Common myeloid progenitor, CD34-positive (primary cell): Measurements from ENCODE around the gene GMPPA.

Experiments
- CTCF ChIA-PET: fragments of 350-600 bp; sonication (Branson Sonifier 250); formaldehyde crosslinking; loops from one replicate; lab custom pipeline; 2021; ENCODE audit warnings: antibody characterized with exemption; lab: Charles Lee
- POLR2A ChIA-PET: fragments of 350-600 bp; sonication (Branson Sonifier 250); formaldehyde crosslinking; loops from one replicate; lab custom pipeline; 2021; ENCODE audit warnings: antibody characterized with exemption; lab: Charles Lee
- DNase-seq, 3 donors: peaks; one replicate each; pipeline versions ENCODE4 v3.0.0 to v3.0.0-alpha.2; 2013
- H3K27ac ChIP-seq, 2 experiments: 1 replicate in 1 of 2; 2 replicates in 1 of 2; pipeline ENCODE4 v1.7.0; 2013; ENCODE audit warnings: inconsistent platforms in 2 of 2, low read length in 2 of 2, mild to moderate bottlenecking in 2 of 2, low read depth in 1 of 2, moderate library complexity in 1 of 2; ENCODE audit not compliant: severe bottlenecking in 2 of 2, insufficient read depth in 1 of 2, poor library complexity in 1 of 2
- H3K27me3 ChIP-seq, 5 experiments: replicated peaks in 2 of 5; 1 replicate in 3 of 5; 2 replicates in 2 of 5; pipeline versions ENCODE4 v1.6.1 to v1.7.0; 2013; ENCODE audit warnings: low read length in 4 of 5, mild to moderate bottlenecking in 2 of 5, moderate library complexity in 2 of 5, inconsistent platforms in 1 of 5; ENCODE audit not compliant: insufficient read depth in 5 of 5, control insufficient read depth in 4 of 5
- H3K36me3 ChIP-seq, 4 experiments: 1 replicate in 2 of 4; 2 replicates in 2 of 4; pipeline versions ENCODE4 v1.6.1 to v1.7.0; 2013; ENCODE audit warnings: low read length in 3 of 4, control low read depth in 1 of 4, mild to moderate bottlenecking in 1 of 4; ENCODE audit not compliant: control insufficient read depth in 4 of 4, insufficient read depth in 4 of 4
- H3K4me1 ChIP-seq, 4 experiments: 1 replicate in 3 of 4; 2 replicates in 1 of 4; pipeline versions ENCODE4 v1.6.1 to v1.7.1; 2013; ENCODE audit warnings: low read length in 3 of 4, mild to moderate bottlenecking in 3 of 4, control low read depth in 1 of 4, inconsistent platforms in 1 of 4, moderate library complexity in 1 of 4; ENCODE audit not compliant: control insufficient read depth in 4 of 4, insufficient read depth in 4 of 4; ENCODE audit errors: control extremely low read depth in 1 of 4
- H3K4me3 ChIP-seq, 7 experiments: 1 replicate in 4 of 7; 2 replicates in 3 of 7; pipeline versions ENCODE4 v1.5.1 to v1.7.0; 2013; ENCODE audit warnings: mild to moderate bottlenecking in 7 of 7, low read length in 6 of 7, moderate library complexity in 6 of 7, inconsistent platforms in 2 of 7, low read depth in 2 of 7, control low read depth in 1 of 7; ENCODE audit not compliant: insufficient read depth in 4 of 7, control insufficient read depth in 1 of 7; ENCODE audit errors: extremely low read depth in 1 of 7
- H3K9me3 ChIP-seq, 5 experiments: 1 replicate in 4 of 5; 2 replicates in 1 of 5; pipeline versions ENCODE4 v1.6.1 to v1.7.1; 2013; ENCODE audit warnings: low read length in 4 of 5, mild to moderate bottlenecking in 2 of 5, inconsistent platforms in 1 of 5, low read depth in 1 of 5, moderate library complexity in 1 of 5; ENCODE audit not compliant: control insufficient read depth in 4 of 5, insufficient read depth in 2 of 5; ENCODE audit errors: control extremely low read depth in 1 of 5
- WGBS: methylation state at CpG from one replicate; pipeline ENCODE4 v1.1.5; 2013; ENCODE audit not compliant: insufficient coverage; 5-methylcytosine and 5-hydroxymethylcytosine counted together

The GMPPA gene

GRCh38 chr2:219525533-219526232 lies 27.0 kb downstream of the GMPPA start:
- ChIA-PET CTCF (interaction anchor here (1.0 to 43.1 kb wide), 7 partner anchors 14 to 122 kb away, joined by 3 to 1724 read pairs (median 6); partner anchors contain the start of genes ASIC4 and GMPPA), POLR2A (no interaction called here)
- Histone ChIP-seq H3K27ac (no peak overlapping the region), H3K4me1 (peaks cover 0 to 31% (median 18%) of the 10 kb centered on the region in 4 experiments), H3K36me3 (no peaks in the 10 kb centered on the region), H3K4me3 (no peak overlapping the region), H3K27me3 (peaks cover 13 to 97% (median 50%) of the 10 kb centered on the region in 5 experiments), H3K9me3 (no peaks in the 10 kb centered on the region)
- DNase-seq = no peak
- 50% methylated on average over 5 of the region's 9 CpGs for WGBS

- H3K27me3 ChIP-seq = peaks cover 13 to 97% (median 50%) of the 10 kb centered on the region in 5 experiments
- H3K36me3 ChIP-seq = no peaks in the 10 kb centered on the region
- peaks cover 0 to 26% (median 15%) of the 10 kb centered on the region in 4 experiments for H3K4me1 ChIP-seq
- no peak overlapping the region for H3K27ac ChIP-seq
- CTCF ChIA-PET = interaction anchor here (0.8 to 43.1 kb wide), 10 partner anchors 13 to 360 kb away, joined by 3 to 1724 read pairs (median 4); partner anchors contain the start of genes ASIC4 and GMPPA
- H3K9me3 ChIP-seq = no peaks in the 10 kb centered on the region
- no peak overlapping the region for H3K4me3 ChIP-seq
- DNase-seq = no peak
- POLR2A ChIA-PET = no interaction called here
- 57% methylated on average over 10 of the region's 11 CpGs for WGBS
Measured at GRCh38 chr2:219526320-219527075, 27.8 kb downstream of the GMPPA start.

GRCh38 chr2:219527076-219527394 lies 28.3 kb downstream of the GMPPA start:
- no peak for DNase-seq
- 58% methylated on average over 5 of the region's 6 CpGs for WGBS
- H3K4me3 ChIP-seq = no peak overlapping the region
- peaks cover 0 to 21% (median 12%) of the 10 kb centered on the region in 4 experiments for H3K4me1 ChIP-seq
- peaks cover 13 to 96% (median 49%) of the 10 kb centered on the region in 5 experiments for H3K27me3 ChIP-seq
- ChIA-PET CTCF (interaction anchor here (0.8 to 43.1 kb wide), 7 partner anchors 13 to 361 kb away, joined by 3 to 1724 read pairs (median 5); partner anchors contain the start of genes ASIC4 and GMPPA), POLR2A (no interaction called here)
- no peaks in the 10 kb centered on the region for H3K36me3 ChIP-seq
- H3K27ac ChIP-seq = no peak overlapping the region
- H3K9me3 ChIP-seq = no peaks in the 10 kb centered on the region

GRCh38 chr2:219527472-219527871 lies 28.8 kb downstream of the GMPPA start:
- Histone ChIP-seq H3K4me1 (peaks cover 0 to 18% (median 10%) of the 10 kb centered on the region in 4 experiments), H3K4me3 (no peak overlapping the region), H3K9me3 (no peaks in the 10 kb centered on the region), H3K36me3 (no peaks in the 10 kb centered on the region), H3K27me3 (peaks cover 13 to 96% (median 49%) of the 10 kb centered on the region in 5 experiments), H3K27ac (no peak overlapping the region)
- WGBS = 90% methylated on average over 2 of the region's 5 CpGs
- ChIA-PET CTCF (interaction anchor here (0.6 to 43.1 kb wide), 9 partner anchors 12 to 381 kb away, joined by 3 to 1724 read pairs (median 3); partner anchors contain the start of genes ASIC4 and GMPPA), POLR2A (no interaction called here)
- DNase-seq = no peak

- WGBS = 13% methylated on average over 17 of the region's 21 CpGs
- peak; percentile 84 to 92 (median 89) for DNase-seq
- H3K9me3 ChIP-seq = no peaks in the 10 kb centered on the region
- POLR2A ChIA-PET = no interaction called here
- peaks cover 4 to 71% (median 38%) of the 10 kb centered on the region in 5 experiments for H3K27me3 ChIP-seq
- no peaks in the 10 kb centered on the region for H3K36me3 ChIP-seq
- H3K4me3 ChIP-seq = no peak overlapping the region
- H3K4me1 ChIP-seq = peaks cover 0 to 7% (median 3%) of the 10 kb centered on the region in 4 experiments
- CTCF ChIA-PET = interaction anchor here (0.7 to 43.1 kb wide), 23 partner anchors 9 to 279 kb away, joined by 3 to 1724 read pairs (median 4); partner anchors contain the start of genes ASIC4 and GMPPA
- H3K27ac ChIP-seq = no peak overlapping the region
Measured at GRCh38 chr2:219530048-219530963, 31.6 kb downstream of the GMPPA start.

GRCh38 chr2:219531639-219532377 lies 33.1 kb downstream of the GMPPA start:
- H3K27me3 ChIP-seq = peaks cover 2 to 56% (median 34%) of the 10 kb centered on the region in 5 experiments
- no peaks in the 10 kb centered on the region for H3K36me3 ChIP-seq
- WGBS = 90% methylated on average over 19 of the region's 20 CpGs
- no peak for DNase-seq
- no peak overlapping the region for H3K27ac ChIP-seq
- no peaks in the 10 kb centered on the region for H3K9me3 ChIP-seq
- no peak overlapping the region for H3K4me3 ChIP-seq
- CTCF ChIA-PET = interaction anchor here (0.6 to 43.1 kb wide), 8 partner anchors 8 to 173 kb away, joined by 3 to 1724 read pairs (median 6); partner anchors contain the start of genes ASIC4 and GMPPA
- POLR2A ChIA-PET = no interaction called here
- peaks cover 0 to 3% (median under 1%) of the 10 kb centered on the region in 4 experiments for H3K4me1 ChIP-seq
